Measurements from ENCODE around the gene DLL4.

DNA sequence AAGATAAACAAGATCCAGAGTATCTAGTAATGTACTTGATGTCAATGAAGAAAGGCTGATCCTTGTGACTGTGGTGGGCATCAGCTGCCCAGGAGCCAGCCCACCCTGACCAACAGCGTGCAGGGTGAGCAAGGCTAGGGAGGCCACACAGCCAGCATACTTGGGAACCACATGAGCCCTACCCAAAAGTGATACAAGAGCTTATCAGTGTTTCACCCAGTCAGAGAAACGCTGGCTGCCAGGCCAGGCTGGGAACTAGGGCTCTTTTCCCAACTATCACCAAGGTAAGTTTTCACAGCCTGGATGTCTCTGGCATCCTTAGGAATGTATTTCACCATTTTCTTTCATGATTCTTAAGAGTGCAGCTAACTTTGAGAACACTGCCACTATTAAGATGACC lies 49.0 kb downstream of the DLL4 start:
- TF ChIP-seq ELF4 (IDR thresholded peaks at IDR 0.05) = no peak
- no peak for TF ChIP-seq FOXK2 (IDR thresholded peaks at IDR 0.05)
- no peak for TF ChIP-seq BHLHE40 (IDR thresholded peaks at IDR 0.05; ENCODE audit: borderline replicate concordance)
- no peak for TF ChIP-seq SP1 (IDR thresholded peaks at IDR 0.05)
